Activated naive CD8-positive, alpha-beta T cell treated with anti-CD3 and anti-CD28 coated beads, Interleukin-2, amount 10 ng/mL, durations not matched to agents 7 days and 5 days (primary cell): Measurements from ENCODE around the gene ATF7IP2. TPM values are rescaled to one million over a fixed set of nuclear protein-coding genes. Genes with fewer than 3 reads are reported as not detected.
"Not testable (repeated sequence)": the region's sequence is repeated elsewhere in the genome, so short reads cannot be mapped to it uniquely, and the experiment has no call there.

Experiments
- ATAC-seq: fragments of 150-1000 bp; cut with Tn5 transposase; one replicate; pipeline ENCODE4 v1.10.0; 2021; ENCODE audit warnings: low read depth, moderate library complexity
- POLR2A ChIA-PET: fragments of 350-600 bp; sonication (Branson Sonifier 250); formaldehyde crosslinking; loops from one replicate; lab custom pipeline; 2021; ENCODE audit warnings: antibody characterized with exemption; lab: Charles Lee
- DNase-seq: peaks from one replicate; pipeline ENCODE4 v3.0.0; 2021
- H3K27ac Mint-ChIP-seq: one replicate; pipeline ENCODE4 v1.8.0; 2022; ENCODE audit warnings: mild to moderate bottlenecking, mixed read lengths
- H3K27me3 Mint-ChIP-seq: one replicate; pipeline ENCODE4 v1.8.0; 2022; ENCODE audit warnings: mild to moderate bottlenecking, moderate library complexity, mixed read lengths
- H3K36me3 Mint-ChIP-seq: one replicate; pipeline ENCODE4 v1.8.0; 2021; ENCODE audit warnings: mild to moderate bottlenecking, mixed read lengths
- H3K4me1 Mint-ChIP-seq: one replicate; pipeline ENCODE4 v1.8.0; 2021; ENCODE audit warnings: mixed read lengths
- H3K4me3 Mint-ChIP-seq: one replicate; pipeline ENCODE4 v1.8.0; 2022; ENCODE audit warnings: mild to moderate bottlenecking, moderate library complexity, mixed read lengths
- H3K9me3 Mint-ChIP-seq: one replicate; pipeline ENCODE4 v1.8.0; 2021; ENCODE audit warnings: mixed read lengths
- total RNA-seq, 2 experiments: library from RNA; stranded (reverse); gene quantifications; one replicate each; pipeline ENCODE4 v1.2.3, GENCODE V29; 2021

The ATF7IP2 gene, protein sequence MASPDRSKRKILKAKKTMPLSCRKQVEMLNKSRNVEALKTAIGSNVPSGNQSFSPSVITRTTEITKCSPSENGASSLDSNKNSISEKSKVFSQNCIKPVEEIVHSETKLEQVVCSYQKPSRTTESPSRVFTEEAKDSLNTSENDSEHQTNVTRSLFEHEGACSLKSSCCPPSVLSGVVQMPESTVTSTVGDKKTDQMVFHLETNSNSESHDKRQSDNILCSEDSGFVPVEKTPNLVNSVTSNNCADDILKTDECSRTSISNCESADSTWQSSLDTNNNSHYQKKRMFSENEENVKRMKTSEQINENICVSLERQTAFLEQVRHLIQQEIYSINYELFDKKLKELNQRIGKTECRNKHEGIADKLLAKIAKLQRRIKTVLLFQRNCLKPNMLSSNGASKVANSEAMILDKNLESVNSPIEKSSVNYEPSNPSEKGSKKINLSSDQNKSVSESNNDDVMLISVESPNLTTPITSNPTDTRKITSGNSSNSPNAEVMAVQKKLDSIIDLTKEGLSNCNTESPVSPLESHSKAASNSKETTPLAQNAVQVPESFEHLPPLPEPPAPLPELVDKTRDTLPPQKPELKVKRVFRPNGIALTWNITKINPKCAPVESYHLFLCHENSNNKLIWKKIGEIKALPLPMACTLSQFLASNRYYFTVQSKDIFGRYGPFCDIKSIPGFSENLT
- 10 to 100 TPM; 32.9 to 34.0 TPM for total RNA-seq

DNA sequence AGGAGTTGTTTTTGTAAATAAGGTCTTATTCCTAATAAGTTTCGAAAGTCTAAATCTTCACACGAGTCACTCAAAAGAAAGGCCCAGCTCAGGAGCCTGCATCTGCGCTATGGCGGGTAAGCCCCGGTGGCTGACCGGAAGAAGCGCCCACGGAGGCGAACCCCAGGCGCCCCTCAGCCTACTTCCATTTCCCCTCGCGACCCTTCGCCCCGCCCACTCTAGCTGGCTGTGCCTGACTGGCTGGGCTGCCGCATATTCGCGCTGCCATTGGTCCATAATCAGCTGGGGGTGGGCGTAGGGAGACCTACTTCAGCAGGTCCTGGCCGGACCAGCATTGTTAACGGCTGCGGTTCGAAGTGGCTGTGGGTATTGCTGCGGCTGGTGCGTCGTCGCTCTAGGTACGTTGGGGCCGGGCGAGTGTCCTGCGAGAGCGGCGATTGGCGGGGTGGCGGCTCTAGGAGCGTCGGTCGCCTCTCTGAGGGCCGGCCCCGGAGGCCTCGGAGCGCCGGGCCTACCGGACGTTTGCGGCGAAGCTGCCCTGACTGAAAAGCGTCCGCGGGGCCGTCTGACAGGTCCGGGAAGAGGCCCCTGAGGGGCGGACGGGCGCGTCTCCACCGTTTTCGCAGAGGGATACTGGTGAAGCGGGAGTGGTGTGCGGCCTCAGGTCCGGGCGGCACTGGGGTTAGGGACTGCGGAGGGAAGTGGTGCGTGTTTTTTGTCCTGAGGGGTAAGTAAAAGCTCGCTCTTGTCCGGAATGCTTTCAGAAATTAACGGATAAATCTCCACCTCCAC lies at the start of gene ATF7IP2:
ATF7IP2 (plus strand) TSS at position 337 of the 792 bp plus-strand sequence. CDS start 44,560 bp downstream, outside the sequence.
- H3K4me1 Mint-ChIP-seq = peaks cover 33% of the 10 kb centered on the region
- H3K36me3 Mint-ChIP-seq = peaks cover 29% of the 10 kb centered on the region
- POLR2A ChIA-PET = interaction anchor here (0.5 to 1.6 kb wide), 6 partner anchors 11 to 1324 kb away, joined by 3 to 5 read pairs (median 3); no protein-coding TSS in a partner anchor

DNA sequence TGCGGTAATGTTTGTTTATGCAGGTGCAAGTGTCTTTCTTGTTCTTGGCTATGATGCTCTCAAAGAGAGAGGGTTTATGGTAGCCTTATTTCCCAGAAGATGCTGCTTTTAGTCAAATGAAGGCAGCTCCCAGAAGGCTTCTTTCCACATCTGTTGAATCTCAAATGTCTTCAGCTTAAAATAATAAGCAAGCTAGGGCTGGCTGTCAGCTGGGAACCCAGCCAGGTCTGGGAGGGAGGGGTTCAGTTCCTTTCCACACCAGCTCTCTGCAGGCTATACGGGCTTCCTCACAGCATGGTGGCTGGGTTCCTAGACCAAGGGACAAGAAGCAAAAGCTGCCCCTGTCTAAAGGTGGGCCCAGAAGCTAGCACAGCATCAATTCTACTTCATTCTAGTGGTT lies 47.4 kb upstream of the ATF7IP2 start:
- no peak overlapping the region for H3K4me3 Mint-ChIP-seq
- POLR2A ChIA-PET = no interaction called here
- H3K36me3 Mint-ChIP-seq = peaks cover 6% of the 10 kb centered on the region
- no peaks in the 10 kb centered on the region for H3K27me3 Mint-ChIP-seq
- H3K27ac Mint-ChIP-seq = no peak overlapping the region
- H3K4me1 Mint-ChIP-seq = peaks cover 3% of the 10 kb centered on the region
- peaks cover 19% of the 10 kb centered on the region for H3K9me3 Mint-ChIP-seq
- DNase-seq = no peak
- no peak for ATAC-seq

More for the DNA sequence above, at the start of gene ATF7IP2:
- H3K27ac Mint-ChIP-seq = peak within 1 kb of the TSS; percentile 99
- peaks cover 5% of the 10 kb centered on the region for H3K9me3 Mint-ChIP-seq
- ATAC-seq (peak; percentile 97), DNase-seq (peak; percentile 86)
- no peaks in the 10 kb centered on the region for H3K27me3 Mint-ChIP-seq
- H3K4me3 Mint-ChIP-seq = peak within 1 kb of the TSS; percentile 97

DNA sequence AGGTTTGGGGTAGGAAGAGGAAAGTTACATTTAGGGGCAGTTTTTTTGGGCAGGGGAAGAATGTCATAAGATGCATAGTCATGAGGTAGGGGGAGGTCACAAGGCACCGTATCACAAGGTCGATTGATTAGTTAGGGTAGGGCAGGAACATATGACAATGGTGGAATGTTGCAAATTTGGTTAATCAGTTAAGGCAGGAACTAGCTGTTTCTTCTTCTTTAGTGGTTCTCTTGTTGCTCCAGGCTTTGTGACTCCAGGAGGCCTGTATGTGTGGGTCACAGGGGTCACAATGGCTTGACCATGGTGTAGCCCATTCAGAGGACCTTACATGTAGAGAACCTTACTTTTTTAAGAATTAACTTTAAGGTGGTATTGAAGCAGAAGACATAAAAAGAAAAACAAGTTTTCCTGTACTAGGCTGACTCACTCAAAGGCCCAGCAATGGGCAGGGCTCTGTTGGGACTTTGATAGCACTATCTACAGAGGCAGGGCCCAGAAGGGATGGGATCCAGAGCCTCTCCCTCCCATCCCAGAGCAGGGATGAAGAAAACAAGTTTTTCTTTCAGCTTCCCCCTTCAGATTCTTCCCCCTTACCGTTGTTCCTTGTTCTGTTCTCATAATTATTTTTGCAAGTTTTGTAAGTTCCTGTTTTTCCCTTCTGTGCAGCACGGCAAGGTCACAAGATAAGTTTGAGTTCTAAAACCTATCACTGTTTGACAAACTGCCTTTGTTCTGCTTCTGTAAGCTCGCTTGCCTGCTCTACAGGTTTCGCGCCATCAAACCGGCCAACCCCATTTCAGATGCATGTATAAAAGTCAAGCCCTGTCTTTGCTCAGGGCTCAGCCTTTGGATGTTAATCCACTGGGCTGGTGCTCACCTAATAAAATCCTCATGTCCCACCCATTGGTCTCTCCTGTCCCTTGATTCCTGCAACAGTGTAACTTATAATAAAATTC lies 45.8 kb upstream of the ATF7IP2 start:
- DNase-seq (no peak), ATAC-seq (no peak)
- H3K27ac Mint-ChIP-seq = no peak overlapping the region
- H3K4me3 Mint-ChIP-seq = no peak overlapping the region
- no peaks in the 10 kb centered on the region for H3K27me3 Mint-ChIP-seq
- POLR2A ChIA-PET = no interaction called here
- H3K4me1 Mint-ChIP-seq = no peaks in the 10 kb centered on the region
- peaks cover 8% of the 10 kb centered on the region for H3K36me3 Mint-ChIP-seq
- H3K9me3 Mint-ChIP-seq = peaks cover 24% of the 10 kb centered on the region

DNA sequence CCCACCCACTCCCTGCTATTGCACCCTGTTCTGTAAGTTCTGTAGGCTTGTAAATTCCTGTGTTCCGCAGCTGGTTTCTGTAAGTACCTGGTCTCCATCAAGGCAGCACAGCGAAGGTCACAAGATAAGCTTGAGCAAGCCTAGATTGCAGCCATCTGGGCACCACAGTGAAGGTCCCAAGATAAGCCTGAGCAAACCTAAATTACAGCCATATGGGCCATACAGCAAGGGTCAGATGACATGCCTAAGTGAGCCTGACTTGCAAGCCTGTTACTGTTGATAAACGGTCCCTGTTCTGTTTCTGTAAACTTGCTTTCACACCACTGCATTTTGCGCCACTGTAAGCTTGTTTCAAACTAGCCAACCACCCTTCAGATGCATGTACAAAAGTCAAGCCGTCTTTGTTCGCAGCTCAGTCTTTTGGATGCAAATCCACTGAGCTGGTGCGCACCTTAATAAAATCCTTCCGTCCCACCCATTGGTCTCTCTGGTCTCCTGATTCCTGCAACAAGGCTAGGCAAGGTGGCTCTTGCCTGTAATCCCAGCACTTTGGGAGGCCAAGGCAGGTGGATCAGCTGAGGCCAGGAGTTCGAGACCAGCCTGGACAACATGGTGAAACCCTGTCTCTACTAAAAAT lies 42.6 kb upstream of the ATF7IP2 start:
- Mint-ChIP-seq H3K9me3 (peaks cover 28% of the 10 kb centered on the region), H3K36me3 (peaks cover 8% of the 10 kb centered on the region)

DNA sequence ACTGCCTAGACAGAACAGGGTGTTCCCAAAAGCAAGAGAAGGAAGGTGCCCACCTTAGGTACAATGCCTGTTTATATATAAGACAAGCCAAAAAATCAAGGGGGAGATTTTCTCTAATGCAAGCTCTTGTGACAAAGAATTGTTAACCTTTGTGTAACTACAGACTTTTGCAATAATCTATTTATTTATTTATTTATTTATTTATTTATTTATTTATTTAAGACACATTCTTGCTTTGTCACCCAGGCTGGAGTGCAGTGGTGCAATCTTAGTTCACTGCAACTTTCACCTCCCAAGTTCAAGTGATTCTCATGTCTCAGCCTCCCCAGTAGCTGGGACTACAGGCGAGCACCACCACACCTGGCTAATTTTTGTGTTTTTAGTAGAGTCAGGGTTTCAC lies 41.2 kb upstream of the ATF7IP2 start:
- H3K27ac Mint-ChIP-seq, POLR2A ChIA-PET, H3K4me3 Mint-ChIP-seq, H3K36me3 Mint-ChIP-seq, ATAC-seq, H3K27me3 Mint-ChIP-seq, DNase-seq, H3K4me1 Mint-ChIP-seq: not testable (repeated sequence)
- peaks cover 23% of the 10 kb centered on the region for H3K9me3 Mint-ChIP-seq

More for the DNA sequence above, 42.6 kb upstream of the ATF7IP2 start:
- no peaks in the 10 kb centered on the region for H3K27me3 Mint-ChIP-seq
- H3K4me1 Mint-ChIP-seq = no peaks in the 10 kb centered on the region
- DNase-seq (no peak), ATAC-seq (no peak)
- H3K27ac Mint-ChIP-seq = no peak overlapping the region
- POLR2A ChIA-PET = no interaction called here
- no peak overlapping the region for H3K4me3 Mint-ChIP-seq

DNA sequence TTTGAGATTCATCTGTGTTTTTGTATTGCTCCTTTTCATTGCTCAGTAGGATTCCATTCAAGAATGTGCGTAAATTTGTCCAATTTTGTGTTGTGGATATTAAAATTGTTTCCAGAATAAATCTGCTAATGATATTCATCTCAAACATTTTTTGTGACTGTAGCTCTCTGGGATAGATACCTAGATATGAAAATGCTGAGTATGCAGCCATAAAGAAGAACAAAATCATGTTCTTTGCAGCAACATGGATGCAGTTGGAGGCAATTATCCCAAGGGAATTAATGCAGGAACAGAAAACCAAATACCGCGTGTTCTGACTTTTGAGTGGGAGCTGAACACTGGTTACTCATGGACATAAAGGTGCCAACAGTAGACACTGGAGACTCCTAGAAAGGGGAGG lies 40.2 kb upstream of the ATF7IP2 start:
- Mint-ChIP-seq H3K36me3 (peaks cover 4% of the 10 kb centered on the region), H3K27me3 (no peaks in the 10 kb centered on the region), H3K27ac (no peak overlapping the region), H3K9me3 (peaks cover 17% of the 10 kb centered on the region), H3K4me3 (no peak overlapping the region), H3K4me1 (no peaks in the 10 kb centered on the region)
- ATAC-seq (no peak), DNase-seq (no peak)
- POLR2A ChIA-PET = interaction anchor here (1.2 kb wide), 1 partner anchor 17 kb away, joined by 4 read pairs; no protein-coding TSS in a partner anchor

DNA sequence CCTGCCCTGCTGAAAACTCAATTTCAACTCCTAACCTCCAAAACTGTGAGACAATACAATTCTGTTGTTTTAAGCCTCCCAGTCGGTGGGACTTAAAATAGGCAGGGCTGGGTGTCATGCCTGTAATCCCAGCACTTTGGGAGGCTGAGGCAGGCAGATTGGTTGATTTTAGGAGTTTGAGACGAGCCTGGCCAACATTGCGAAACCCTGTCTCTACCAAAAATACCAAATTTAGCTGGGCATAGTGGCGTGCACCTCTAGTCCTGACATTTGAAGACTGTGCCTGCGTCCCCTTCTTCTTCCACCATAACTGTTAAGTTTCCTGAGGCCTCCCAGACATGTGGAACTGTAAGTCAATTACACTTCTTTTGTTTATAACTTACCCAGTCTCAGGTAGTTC lies 36.0 kb upstream of the ATF7IP2 start:
- Mint-ChIP-seq H3K4me1 (no peaks in the 10 kb centered on the region), H3K4me3 (no peak overlapping the region), H3K9me3 (peaks cover 4% of the 10 kb centered on the region), H3K27ac (no peak overlapping the region), H3K36me3 (no peaks in the 10 kb centered on the region), H3K27me3 (no peaks in the 10 kb centered on the region)
- POLR2A ChIA-PET = no interaction called here
- DNase-seq (no peak), ATAC-seq (no peak)

DNA sequence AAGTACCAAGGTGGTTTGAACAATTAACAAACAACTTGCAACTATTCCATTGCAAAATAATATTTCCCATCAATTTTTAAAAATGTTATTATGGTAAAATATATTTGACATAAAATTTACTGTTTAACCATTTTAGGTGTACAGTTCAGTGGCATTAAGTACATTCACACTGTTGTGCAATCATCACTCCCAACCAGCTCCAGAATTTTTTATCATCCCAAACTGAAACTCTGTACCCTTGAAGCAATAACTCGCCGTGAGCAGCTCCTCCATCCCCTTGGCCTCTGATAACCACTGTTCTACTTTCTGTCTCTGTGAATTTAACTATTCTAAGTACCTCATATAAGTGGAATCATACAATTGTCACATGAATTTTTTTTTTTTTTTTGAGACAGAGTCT lies 33.6 kb upstream of the ATF7IP2 start:
- POLR2A ChIA-PET = no interaction called here
- H3K9me3 Mint-ChIP-seq = no peaks in the 10 kb centered on the region
- H3K27ac Mint-ChIP-seq = no peak overlapping the region
- H3K36me3 Mint-ChIP-seq = no peaks in the 10 kb centered on the region
- no peak overlapping the region for H3K4me3 Mint-ChIP-seq
- ATAC-seq (no peak), DNase-seq (no peak)
- no peaks in the 10 kb centered on the region for H3K27me3 Mint-ChIP-seq
- no peaks in the 10 kb centered on the region for H3K4me1 Mint-ChIP-seq

DNA sequence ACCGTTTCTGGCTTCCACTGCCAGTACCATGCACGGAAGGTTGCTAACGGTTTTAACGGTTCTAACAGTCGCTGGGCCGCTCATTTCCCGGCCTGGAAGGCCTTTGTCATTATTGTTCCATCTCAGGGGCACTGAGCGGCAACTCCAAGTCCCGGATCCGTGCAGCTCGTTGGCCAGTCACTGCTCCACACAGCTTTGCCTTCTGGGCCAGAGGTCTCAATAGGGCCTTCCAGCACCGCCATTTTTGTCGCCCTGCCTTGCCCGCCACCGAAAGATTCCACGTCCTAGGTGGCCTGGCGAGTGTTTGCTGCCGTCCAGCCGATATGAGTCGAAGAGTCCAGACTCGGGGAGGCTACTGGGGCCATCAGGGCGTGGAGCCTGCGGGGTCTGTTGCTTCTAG lies 30.3 kb upstream of the ATF7IP2 start:
- POLR2A ChIA-PET = no interaction called here
- no peak overlapping the region for H3K4me3 Mint-ChIP-seq
- H3K27ac Mint-ChIP-seq = no peak overlapping the region
- DNase-seq (no peak), ATAC-seq (no peak)
- H3K27me3 Mint-ChIP-seq = no peaks in the 10 kb centered on the region
- H3K4me1 Mint-ChIP-seq = no peaks in the 10 kb centered on the region
- H3K36me3 Mint-ChIP-seq = no peaks in the 10 kb centered on the region
- H3K9me3 Mint-ChIP-seq = peaks cover 2% of the 10 kb centered on the region

DNA sequence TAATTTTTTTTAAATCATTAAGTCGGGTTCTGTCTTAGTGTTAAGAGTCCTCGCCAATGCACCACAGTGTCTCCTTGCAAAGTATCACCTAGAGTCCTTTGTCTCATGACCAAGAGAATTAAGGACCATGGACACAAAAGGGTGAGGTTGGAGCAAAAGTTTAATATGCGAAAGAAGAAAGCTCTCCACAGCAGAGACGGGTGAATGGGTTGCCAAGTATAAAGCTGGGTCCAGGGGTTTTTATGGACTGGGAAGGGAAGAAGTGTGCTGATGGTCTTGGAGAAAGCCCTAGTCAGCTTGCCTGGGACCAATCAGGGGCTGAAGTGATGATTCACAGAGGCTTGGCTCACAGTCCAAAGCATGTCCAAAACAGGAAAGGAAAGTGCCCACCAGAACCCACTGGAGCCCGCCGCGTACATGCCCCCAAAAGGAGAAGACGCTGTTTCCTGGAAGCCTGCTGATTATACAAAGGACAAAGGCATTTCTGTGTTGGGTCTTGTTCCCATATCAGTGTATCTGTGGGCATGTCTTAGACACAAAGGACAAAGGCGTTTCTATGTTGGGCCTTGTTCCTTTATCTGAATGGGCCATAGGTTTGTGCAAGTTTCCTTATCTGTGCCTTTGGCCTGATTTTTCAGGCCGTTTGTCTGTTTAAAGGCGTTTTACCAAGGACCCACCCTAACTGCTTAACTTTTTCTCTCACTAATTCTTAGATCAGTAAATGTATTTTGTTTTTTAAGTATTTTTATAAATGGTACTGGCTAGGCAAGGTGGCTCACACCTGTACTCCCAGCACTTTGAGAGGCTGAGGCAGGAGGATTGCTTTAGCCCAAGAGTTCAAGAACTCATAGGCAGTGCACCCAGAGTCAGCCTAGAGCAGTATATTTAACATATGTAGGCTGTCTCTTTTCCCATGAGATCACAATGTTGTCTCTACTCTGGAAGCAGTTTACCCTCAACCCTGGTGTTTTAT lies 28.7 kb upstream of the ATF7IP2 start:
- H3K4me3 Mint-ChIP-seq = no peak overlapping the region
- DNase-seq (no peak), ATAC-seq (no peak)
- peaks cover 4% of the 10 kb centered on the region for H3K9me3 Mint-ChIP-seq
- H3K27me3 Mint-ChIP-seq = no peaks in the 10 kb centered on the region
- peaks cover 3% of the 10 kb centered on the region for H3K36me3 Mint-ChIP-seq
- H3K4me1 Mint-ChIP-seq = peaks cover 4% of the 10 kb centered on the region
- POLR2A ChIA-PET = no interaction called here
- H3K27ac Mint-ChIP-seq = no peak overlapping the region

DNA sequence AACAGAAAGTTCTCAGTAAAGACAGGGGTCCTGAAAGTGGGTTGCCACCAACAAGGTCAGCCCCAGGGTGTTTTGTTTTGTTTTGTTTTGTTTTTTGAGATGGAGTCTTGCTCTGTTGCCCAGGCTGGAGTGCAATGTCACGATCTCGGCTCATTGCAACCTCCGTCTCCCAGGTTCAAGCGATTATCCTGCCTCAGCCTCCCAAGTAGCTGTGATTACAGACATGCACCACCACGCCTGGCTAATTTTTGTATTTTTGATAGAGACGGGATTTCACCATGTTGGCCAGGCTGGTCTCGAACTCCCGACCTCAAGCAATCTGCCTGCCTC lies 24.1 kb upstream of the ATF7IP2 start:
- H3K27ac Mint-ChIP-seq = peak overlapping the region; percentile 66
- not testable (repeated sequence) for H3K4me1 Mint-ChIP-seq, ATAC-seq, H3K9me3 Mint-ChIP-seq, H3K36me3 Mint-ChIP-seq, H3K27me3 Mint-ChIP-seq, DNase-seq
- peak overlapping the region; percentile 21 for H3K4me3 Mint-ChIP-seq
- POLR2A ChIA-PET = interaction anchor here (1.0 to 1.4 kb wide), 2 partner anchors 16 to 40 kb away, joined by 4 read pairs; no protein-coding TSS in a partner anchor
